ENCODE measurements around the gene PDE10A.
A peak's percentile ranks its signal among the peaks of the same experiment; 100 is the strongest.

PDE10A gene

DNA sequence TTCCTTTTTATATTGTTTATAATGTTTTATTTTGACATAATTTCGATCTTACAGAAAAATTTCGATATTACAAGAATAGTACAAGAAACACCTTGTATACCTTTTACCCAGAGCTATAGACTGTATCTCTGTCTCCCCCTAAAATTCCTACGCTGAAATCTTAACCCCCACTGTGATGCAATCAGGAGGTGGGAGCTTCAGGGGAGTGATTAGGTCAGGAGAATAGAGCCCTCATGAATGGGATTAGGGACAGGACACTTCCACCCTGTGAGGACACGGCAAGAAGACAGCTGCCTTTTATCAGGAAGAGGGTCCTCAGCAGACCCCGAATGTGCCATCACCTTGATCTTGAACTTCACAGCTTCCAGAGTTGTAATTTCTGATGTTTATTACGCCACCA is 204.9 kb downstream of the PDE10A start:
- DNase-seq = no peak

DNA sequence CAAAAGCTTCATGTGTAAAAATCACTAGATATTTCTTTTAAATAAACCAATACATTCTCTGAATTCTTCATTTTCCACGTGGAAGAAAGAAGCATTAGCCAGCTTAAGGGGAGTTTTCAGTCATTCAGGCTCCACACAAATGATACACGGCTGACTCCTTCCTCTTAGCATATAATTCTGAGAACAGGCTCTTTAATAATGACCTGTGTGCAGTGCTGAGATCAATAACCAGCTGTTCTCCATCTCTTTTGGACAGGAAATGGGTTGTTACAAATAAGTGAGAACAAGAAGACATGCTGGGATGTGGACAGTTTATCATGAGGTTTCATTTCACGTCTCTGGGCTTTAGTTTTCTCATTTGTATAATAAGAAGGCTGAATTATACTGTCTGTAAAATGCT is 206.8 kb downstream of the PDE10A start:
- no peak for DNase-seq

DNA sequence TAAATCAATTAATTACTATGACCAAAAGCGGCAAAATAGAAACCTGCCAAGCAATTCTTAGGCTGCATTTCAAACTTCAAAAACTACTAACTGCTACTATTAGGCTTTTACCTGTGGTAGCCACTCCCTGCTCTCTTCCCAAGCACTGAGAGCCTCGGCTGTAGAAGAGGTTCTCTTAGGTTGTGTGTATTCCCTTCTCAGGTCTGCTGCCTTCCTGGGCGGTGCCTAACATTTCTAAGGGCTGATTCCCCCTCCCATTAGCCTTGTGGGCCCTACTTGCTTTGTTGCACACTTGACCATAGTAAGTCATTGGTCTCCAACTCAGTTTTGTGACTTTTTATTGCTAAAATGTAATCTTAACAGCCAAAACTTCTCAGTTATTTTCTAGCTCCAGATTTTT is 207.6 kb downstream of the PDE10A start:
- DNase-seq = no peak

DNA sequence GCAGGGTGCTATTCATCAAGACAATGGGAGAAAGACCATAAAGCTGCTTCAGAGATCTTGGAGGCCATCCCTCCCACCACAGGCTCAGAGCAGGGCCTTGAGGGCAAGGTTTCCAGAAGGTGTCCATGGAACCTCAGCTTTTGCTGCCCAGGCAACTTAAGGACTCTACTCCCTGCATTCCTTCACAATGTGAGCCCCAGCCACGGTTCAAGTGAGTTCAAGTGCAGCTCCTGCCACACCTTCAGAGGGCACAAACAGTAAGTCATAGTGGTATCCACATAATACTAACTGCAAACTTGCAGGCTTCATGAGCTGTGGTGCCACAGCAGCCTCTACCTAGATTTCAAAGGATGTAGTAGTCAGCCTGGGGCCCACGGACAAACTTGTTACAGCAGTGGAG is 209.6 kb downstream of the PDE10A start:
- DNase-seq = no peak

DNA sequence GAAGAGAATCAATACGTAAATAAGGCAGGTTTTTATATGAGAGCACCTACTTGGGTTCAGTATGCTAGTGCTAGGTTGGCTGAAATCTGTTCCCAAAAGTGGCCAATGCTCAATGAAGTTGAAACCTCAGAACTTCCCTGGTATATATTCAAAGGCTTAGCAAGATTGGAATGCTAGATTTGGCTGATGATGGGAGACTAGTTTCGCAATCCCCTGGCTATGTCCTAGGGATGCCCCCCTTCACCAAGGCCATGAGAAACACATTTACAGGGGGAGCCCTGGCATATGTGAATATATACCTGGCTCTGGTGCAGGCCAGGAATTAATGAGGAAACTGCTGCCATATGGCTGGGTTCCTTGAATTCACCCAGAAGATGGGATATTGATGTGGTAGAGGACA is 211.2 kb downstream of the PDE10A start:
- DNase-seq = no peak

DNA sequence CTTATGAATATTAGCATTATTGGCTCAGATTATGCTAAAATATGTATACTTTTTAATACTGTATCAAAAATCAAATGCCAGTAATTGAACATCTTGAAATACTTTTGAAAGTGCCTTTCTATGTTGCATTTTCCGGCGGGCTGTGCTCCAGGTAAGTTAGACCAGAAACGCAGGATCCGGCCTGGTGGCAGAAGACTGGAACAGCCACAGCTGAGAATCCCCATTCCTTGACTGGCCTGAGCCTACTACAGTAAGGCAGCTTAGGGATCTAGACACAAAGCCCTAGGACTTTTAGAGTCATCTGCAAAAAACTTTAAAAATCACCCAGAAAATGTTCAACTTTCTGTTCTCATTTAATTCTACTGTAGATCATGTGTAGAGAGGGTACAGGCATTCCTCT is 214.8 kb downstream of the PDE10A start:
- DNase-seq = no peak

DNA sequence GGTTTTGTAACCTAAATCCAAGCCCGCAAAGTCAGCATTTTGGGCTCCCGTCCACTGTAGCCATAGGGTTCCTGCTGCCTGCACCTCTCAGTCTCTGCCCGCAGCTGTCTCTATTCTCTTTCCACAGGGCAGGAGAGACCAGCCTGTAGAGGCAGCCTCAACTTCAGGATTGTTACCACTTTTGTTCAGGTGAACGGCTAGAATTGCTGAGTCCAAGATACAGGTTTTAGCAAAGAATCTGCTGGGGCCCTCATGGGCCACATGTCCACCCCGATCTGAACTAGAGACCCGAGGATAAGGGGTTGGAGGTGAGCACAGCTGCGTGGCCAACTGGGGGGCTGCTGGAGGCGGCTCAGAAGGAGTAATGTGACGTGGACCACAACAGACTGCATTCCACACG is 215.9 kb downstream of the PDE10A start:
- no peak for DNase-seq

DNA sequence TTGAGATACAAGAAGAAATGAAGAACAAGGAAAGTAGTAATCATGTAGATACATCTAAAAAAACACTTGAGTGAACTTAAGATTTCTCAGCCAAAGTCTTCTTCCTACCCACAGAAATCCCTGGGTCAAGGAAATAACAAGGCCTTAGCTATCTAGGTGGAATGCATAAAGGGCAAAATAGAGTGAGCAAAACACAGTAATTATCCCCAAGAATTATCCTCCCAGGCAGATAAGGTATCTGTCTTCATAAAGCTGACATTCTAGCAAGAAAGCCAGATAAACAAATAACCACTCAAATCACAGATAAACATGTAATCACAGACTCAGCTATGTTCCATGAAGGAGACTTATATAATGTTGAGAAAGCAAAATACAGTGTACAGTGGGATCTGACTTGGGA is 216.7 kb downstream of the PDE10A start:
- no peak for DNase-seq

DNA sequence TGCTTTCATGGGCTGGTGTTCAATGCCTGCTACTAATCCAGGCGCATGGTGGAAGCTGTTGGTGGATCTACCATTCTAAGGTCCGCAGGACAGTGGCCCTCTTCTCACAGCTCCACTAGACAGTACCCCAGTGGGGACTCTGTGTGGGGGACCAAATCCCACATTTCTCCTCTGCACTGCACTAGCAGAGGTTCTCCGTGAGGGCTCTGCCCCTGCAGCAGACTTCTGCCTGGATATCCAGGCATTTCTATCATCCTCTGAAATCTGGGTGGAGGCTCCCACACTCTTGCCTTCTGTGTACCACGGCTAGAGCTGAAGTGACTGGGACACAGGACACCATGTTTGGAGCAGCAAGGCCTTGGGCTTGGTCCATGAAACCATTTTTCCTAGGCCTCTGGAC is 219.6 kb downstream of the PDE10A start:
- no peak for DNase-seq

DNA sequence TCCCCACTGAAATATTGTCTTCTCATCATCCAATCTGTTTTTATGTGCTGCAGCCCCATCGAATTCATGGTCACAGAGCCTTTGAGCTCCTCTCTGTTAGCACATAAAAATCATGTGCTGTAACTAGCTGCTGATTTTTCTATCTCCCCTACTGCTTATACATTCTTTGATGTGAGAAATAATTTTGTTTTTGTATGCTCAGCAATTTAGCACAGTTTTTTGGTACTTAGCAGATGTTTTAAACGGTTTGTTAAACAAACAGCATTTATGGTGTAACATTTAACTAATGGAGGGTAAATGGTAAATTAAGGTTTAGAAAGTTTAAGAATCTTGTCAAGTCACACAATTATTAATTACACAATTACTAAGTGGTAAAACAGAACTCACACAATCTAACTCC is 221.9 kb downstream of the PDE10A start:
- no peak for DNase-seq

DNA sequence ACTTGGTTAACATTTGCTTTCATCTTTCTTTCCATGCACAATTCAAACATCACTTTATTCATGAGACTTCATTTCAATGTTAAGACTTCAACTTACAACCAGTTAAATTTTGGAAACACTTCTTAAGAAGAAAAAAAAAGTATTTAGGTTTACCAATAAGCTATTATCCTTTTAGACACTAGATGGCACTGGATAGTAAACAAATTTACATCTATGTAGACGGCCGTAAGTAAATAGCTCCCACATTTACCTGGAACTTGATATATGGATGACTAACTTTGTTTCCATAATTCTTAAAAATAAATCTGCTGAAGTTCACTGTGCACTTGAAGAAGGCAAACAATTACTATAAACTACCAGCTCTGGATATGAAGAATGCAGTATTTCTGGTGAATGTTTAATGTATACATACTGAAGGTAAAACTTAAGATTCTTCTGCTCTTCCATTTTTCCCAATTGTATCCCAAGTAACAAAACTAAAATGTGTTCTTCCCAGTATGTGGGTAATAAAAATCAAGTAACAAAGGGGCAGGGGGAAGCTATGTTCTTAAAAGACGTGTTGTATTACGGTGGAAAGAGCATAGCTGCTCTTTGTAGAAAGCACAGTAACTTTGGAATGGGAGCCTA is 223.0 kb downstream of the PDE10A start:
- DNase-seq = peak; percentile 32

DNA sequence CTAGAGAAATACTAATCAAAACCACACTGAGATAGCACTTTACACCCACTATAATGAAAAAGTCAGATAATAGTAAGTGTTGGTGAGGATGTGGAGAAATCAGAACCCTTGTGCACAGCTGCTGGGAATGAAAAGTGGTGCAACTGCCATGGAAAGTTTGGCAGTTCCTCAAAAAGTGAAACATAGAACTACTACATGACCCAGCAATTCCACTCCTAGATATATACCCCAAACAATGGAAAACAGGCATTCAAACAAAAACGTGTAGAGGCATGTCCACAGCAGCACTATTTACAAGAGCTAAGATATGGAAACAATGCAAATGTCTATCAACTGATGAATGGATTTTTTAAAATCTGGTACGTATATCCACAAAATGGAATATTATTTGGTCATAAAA is 236.1 kb downstream of the PDE10A start:
- no peak for DNase-seq

DNA sequence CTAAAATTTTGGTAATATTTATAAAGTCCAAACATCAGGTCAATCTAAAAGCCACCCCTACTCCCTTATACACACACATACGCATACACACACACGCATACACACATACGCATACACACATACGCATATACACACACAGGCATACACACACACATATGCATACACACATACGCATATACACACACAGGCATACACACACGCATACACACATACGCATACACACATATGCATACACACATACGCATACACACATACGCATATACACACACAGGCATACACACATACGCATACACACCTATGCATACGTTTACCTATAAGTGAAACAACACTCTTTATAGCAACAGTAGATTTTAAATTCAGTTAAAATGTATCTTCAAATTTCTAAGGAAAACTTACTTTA is 240.8 kb downstream of the PDE10A start:
- no peak for DNase-seq

DNA sequence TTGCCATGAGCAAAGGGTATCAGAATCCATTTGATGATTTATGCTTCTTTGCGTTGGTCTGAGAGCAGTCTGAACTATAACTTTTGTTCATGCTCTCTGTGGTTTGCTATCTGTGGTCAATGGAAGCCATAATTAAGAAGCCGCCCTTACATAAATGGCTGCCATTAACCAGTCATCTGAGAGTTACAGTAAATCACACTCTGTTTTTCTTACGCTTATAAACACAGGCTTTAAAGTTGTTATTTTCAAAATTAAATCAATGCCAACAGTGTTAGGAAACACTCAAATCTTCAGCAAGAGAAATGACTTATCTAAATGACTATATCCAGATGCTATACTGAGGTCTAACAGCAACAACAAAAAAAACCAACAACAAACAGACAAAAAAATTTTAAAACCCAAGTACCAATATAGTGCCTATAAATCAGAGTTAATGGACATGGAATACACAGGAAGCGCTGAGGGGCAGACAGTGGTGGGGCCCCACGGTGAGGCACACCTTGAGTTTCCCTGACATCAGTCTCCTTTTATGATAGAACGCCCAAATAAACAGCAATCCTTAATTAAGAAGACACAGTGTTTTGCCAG is 245.7 kb downstream of the PDE10A start:
- no peak for DNase-seq

DNA sequence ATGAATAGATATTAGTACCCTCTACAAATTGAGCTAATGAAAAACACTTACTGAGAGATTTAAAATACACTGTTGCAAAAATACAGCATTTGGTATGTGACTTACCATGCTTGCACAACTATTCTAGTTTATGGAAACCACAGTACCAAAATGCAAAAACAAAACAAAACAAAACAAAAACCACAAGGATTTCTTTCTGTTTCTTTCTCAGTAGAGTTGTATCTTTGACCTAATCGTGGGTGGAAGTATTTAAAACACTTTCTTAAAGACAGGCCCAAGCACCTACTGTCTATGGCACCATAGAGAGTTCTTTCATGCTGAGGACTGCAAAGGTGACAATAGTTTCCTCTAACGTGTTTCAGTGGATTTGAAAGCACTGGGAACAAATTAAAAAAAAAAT is 258.3 kb downstream of the PDE10A start:
- no peak for DNase-seq

DNA sequence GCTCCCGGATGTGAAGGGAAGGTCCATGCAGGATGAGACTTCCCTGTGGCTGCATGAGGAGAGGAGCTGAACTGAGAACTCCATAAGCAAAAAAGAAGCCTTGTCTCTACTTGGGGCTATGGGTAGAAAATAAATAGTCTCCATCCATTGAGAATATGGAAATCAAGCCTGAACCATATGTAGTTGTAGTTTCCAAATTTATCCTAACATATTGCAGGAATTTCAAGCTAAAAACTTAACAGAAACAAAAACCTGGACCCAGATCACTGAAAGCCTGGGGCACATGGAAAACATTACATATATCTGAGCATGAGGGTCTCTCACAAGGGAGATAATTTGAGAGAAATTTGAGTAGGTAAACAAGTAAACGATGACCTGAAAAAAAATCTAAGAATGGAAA is 258.7 kb downstream of the PDE10A start:
- no peak for DNase-seq

DNA sequence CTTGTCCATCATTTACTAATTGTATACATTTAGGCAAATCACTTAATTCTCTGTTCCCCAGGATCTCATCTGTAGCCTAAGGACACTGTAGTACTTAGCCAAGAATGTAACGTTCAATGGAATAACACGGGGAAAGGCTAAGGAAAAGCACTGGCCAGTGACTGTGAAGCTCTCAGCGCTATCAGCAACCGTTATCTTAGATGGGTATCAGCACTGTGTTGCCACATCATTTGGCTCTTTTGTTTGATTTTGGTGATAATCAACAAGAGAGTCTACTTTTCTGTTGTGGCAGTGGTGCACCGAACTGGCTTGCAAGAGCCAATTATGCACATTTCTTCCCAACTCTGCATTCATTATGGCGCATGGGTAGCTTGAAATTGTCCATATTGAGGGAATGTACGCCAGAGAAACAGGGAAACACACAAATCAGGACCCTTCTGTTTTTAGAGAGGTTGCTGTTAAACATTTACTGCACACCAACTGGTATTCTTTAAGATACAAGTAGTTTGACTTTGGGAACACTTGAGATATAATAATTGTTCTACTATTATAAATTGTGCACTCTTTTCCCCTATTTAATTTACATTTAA is 259.9 kb downstream of the PDE10A start:
- no peak for DNase-seq

DNA sequence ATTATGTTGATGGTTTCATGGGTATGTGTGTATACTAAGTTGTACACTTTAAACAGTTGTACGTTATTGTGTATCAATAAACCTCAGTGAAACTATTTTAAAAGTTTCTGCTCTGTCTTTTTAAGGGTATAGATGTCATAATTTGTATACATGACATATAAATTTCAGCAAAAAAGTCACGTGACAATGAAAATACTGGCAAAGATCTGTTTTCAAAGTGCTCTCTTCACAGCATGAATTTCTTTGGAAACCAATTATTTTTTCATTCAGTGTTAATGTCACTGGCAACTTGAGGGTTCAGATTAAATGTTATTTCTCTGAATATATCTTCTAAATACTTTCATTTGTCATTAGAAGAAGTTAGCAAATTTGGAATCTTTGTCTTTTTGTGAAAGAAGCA is 261.9 kb downstream of the PDE10A start:
- DNase-seq = no peak

DNA sequence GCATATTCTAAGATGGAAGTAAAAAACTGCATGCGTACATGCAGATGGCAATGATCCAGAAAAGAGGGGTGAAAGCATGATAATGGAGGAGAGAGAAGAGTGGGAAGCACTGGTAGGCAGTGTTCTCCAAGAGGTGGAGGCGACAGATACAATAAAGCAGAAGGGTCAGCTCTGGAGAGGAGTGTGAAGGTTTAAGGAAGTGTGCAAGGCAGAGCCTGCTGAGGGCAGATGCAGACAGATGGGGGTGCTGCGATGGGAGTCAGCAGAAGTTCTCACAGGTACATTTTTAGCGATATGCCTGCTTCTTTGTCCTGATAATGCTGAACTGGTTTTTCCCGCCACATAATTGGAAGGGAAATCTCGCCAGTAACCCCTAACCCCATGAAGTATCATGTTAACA is 272.6 kb downstream of the PDE10A start:
- no peak for DNase-seq

DNA sequence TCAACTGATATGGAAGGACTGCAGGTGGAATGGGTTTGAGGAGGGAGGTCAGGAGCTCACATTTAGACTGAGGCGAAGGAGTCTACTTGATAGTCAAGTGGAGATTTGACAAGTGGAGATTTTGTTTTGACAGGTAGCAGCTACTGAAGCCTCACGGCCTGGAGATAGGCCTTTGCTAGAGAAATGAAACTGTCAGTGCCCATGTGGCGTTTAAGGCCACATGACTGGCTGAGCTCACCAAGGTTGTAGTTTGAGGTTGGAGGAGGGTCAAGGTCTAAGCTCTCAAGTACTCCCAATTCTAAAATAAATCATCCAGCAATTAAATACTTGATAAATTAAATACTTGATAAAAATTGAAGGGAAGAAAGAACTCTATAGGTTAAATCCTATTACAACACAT is 273.5 kb downstream of the PDE10A start:
- DNase-seq = no peak

DNA sequence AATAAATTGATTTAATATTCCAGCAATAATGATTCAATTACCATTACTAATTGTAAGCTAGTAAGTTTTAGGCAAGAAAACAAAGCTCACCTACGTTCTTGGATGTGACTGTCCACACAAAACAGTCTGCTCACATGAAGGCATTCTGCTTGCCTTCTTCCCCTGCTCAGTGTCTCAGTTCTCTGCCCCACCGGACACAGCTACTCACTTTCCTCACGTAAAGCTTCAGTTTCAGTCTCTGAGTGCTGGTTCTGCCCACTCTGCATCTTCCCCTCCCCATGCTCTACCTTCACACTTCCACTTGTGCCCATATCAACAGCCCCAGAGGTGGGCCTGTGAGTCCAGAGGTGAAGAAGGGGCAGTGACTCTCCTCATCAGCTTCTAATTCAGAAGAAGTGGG is 279.7 kb downstream of the PDE10A start:
- no peak for DNase-seq

DNA sequence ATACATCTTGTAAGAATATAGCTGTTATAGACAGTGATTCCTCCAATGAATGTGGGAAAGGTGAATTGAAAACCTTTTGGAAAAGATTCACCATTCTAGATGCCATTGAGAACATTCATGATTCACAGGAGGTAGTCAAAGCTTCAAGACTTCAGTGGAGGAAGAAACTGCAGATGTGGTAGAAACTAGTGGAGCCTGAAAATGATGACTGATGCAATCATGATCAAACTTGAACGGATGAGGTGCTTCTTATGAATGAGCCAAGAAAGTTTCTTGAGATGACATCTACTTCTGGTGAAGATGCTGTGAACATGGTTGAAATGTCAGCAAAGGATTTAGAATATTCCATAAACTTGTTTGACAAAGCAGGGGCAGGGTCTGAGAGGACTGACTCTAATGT is 286.9 kb downstream of the PDE10A start:
- no peak for DNase-seq

DNA sequence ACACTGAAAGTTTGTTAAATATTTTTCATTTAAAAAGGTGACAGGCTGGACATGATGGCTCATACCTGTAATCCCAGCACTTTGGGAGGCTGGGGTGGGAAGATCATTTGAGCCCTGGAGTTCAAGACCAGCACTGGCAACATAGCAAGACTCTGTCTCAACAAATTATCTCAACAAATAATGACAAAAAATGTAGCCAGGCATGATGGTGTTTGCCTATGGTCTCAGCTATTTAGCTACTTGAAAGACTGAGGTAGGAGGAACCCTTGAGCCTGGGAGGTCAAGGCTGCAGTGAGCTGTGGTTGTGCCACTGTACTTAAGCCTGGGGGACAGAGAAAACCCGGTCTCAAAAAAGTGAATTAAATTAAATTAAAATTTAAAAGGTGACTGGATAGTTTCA is 297.7 kb downstream of the PDE10A start:
- DNase-seq = no peak

DNA sequence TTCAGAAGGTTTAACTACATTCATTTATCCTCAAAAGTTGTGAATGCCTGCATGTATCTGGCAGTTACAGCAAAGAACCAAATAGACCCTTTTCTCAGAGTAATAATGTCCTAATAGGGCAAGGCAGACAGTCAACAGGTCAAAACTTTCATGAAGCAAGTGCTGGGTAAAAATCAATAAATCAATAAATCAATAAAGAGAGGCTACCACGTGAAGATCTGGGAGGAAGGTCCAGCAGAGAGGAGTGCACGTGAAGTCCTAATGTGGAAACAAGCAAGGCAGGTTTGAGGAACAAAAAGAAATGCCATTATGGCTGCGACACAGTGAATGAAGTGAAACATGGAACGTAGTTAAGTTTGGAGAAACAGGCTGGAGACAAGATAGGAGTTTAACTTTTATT is 317.3 kb downstream of the PDE10A start:
- DNase-seq = no peak

DNA sequence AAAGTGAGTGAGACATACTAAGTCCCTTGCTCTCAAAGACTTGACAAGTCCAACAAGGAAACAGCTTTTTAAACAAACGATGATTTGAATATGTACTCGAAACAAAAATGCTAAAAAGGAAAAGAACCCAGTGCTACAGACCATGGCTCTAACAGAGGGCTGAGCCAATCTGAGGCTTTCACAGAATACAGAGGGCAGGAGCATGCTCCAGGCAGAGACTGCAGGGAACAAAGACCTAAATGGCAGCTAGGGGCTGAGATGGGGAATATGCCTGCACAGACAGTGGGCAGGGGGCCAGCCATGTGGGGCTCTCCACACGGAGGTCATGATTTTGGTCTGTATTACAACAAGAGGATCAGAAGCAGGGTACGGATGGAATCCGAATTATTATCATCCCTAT is 322.5 kb downstream of the PDE10A start:
- no peak for DNase-seq

Measured in fibroblast of skin of right biceps (primary cell).